ENCODE data around the gene MOB4.

DNA sequence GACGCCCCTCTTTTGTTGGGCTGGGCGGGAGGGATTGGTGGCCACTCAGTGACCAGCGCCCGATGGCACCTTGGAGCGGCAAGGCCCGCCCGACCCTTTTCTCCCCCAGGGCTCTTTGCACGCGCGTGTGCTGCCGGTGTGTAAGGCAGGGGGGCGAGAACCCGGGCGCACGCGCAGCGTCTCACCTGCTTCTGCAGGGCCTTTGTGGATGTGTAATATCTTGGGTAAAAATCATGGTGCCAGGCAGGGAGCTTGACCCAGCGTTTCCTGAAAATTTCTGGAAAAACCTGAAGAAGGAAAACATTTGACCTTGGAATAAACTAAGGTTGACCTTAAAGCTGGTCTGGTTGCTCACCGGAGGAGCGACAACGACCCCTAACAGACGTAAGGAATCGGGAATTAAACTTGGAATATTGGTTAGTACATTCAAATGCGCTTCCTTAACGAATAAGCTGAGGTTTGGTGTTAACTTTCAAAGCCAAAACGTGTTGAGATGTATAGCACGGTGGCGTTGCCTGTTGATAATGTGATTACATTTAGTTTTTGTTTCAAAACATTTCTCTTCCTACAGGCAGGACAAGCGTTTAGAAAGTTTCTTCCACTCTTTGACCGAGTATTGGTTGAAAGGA is 15.2 kb upstream of the MOB4 start:
- TF ChIP-seq, protein P1, sequence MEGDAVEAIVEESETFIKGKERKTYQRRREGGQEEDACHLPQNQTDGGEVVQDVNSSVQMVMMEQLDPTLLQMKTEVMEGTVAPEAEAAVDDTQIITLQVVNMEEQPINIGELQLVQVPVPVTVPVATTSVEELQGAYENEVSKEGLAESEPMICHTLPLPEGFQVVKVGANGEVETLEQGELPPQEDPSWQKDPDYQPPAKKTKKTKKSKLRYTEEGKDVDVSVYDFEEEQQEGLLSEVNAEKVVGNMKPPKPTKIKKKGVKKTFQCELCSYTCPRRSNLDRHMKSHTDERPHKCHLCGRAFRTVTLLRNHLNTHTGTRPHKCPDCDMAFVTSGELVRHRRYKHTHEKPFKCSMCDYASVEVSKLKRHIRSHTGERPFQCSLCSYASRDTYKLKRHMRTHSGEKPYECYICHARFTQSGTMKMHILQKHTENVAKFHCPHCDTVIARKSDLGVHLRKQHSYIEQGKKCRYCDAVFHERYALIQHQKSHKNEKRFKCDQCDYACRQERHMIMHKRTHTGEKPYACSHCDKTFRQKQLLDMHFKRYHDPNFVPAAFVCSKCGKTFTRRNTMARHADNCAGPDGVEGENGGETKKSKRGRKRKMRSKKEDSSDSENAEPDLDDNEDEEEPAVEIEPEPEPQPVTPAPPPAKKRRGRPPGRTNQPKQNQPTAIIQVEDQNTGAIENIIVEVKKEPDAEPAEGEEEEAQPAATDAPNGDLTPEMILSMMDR (IDR thresholded peaks at IDR 0.05): no peak
- no peak for TF ChIP-seq POLR2A (IDR thresholded peaks at IDR 0.05)
- no peak for TF ChIP-seq EP300 (IDR thresholded peaks at IDR 0.05; ENCODE audit: low read depth)

All from transverse colon (tissue), 3 donors.